GM18520 (cell line): ENCODE measurements around the gene BRAP.
"Not testable (repeated sequence)": the region's sequence is repeated elsewhere in the genome, so short reads cannot be mapped to it uniquely, and the experiment has no call there.

Experiments used
- ATAC-seq: cut with Tn5 transposase; IDR thresholded peaks from one replicate; pipeline ENCODE4 v1.9.1; 2021; ENCODE audit not compliant: unreplicated experiment

The BRAP gene

GRCh38 chr12:111685811-111686573 lies at the start of gene BRAP, which contains the start of gene ACAD10:
Gene BRAP (minus strand): TSS chr12:111685956. CDS start chr12:111685792, 164 bp downstream.
Gene ACAD10 (plus strand): TSS chr12:111686053. CDS start chr12:111692710, 6,657 bp downstream.
- peak; percentile 86 for ATAC-seq

GRCh38 chr12:111733340-111733915 lies 47.7 kb upstream of the BRAP start:
- ATAC-seq: no peak

GRCh38 chr12:111732786-111733185 lies 47.0 kb upstream of the BRAP start:
- ATAC-seq: no peak

- no peak for ATAC-seq
Measured at GRCh38 chr12:111730420-111730819, 44.7 kb upstream of the BRAP start.

GRCh38 chr12:111728795-111729194 lies 43.0 kb upstream of the BRAP start:
- ATAC-seq: no peak

GRCh38 chr12:111723646-111724360 lies 38.0 kb upstream of the BRAP start:
- ATAC-seq: not testable (repeated sequence)

GRCh38 chr12:111720457-111720856 lies 34.7 kb upstream of the BRAP start:
- ATAC-seq: no peak

GRCh38 chr12:111719316-111719715 lies 33.6 kb upstream of the BRAP start:
- not testable (repeated sequence) for ATAC-seq

GRCh38 chr12:111715279-111715678 lies 29.5 kb upstream of the BRAP start:
- ATAC-seq: no peak

- ATAC-seq: no peak
Measured at GRCh38 chr12:111706145-111706544, 20.4 kb upstream of the BRAP start.

- no peak for ATAC-seq
Measured at GRCh38 chr12:111705672-111706071, 19.9 kb upstream of the BRAP start.

- no peak for ATAC-seq
Measured at GRCh38 chr12:111699962-111700361, 14.2 kb upstream of the BRAP start.

- ATAC-seq: no peak
Measured at GRCh38 chr12:111693818-111694217, 8.1 kb upstream of the BRAP start.

- ATAC-seq: no peak
Measured at GRCh38 chr12:111692575-111693210, 6.9 kb upstream of the BRAP start.

GRCh38 chr12:111691262-111691661 lies 5.5 kb upstream of the BRAP start:
- no peak for ATAC-seq

GRCh38 chr12:111687952-111688351 lies 2.2 kb upstream of the BRAP start:
- no peak for ATAC-seq

GRCh38 chr12:111687255-111687654 lies 1.5 kb upstream of the BRAP start:
- ATAC-seq: no peak

GRCh38 chr12:111686574-111687105 lies 884 bp upstream of the BRAP start:
- no peak for ATAC-seq

- ATAC-seq: no peak
Measured at GRCh38 chr12:111685322-111685810, 390 bp downstream of the BRAP start.

GRCh38 chr12:111684485-111685198 lies 1.1 kb downstream of the BRAP start:
- ATAC-seq: not testable (repeated sequence)
